ENCODE measurements around the gene ARID1B. TPM values are rescaled to one million over a fixed set of nuclear protein-coding genes. Genes with fewer than 3 reads are reported as not detected.

Gene ARID1B
- total RNA-seq, 1 donor from 2014 or later = 16.3 TPM

DNA sequence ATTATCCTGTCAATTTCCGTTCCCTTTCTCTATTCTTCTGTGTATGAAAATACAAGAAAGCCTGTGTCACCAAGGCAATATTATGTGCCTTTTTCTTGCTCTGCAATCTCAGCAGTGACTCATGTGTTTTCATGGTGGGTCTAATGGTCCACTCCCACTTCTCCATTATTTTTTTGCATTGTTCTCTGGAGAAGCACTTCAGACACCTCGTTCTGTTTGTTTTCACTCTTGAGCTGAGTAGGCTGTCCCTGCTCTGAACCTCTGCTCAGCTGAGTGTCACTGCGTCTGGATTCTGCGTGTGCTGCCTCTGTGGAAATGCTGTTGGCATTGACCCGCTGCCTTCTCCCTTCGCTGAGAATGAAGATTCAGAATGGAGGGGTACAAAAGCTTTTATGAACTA is 315.6 kb downstream of the ARID1B start:
- TF ChIP-seq, protein P1, sequence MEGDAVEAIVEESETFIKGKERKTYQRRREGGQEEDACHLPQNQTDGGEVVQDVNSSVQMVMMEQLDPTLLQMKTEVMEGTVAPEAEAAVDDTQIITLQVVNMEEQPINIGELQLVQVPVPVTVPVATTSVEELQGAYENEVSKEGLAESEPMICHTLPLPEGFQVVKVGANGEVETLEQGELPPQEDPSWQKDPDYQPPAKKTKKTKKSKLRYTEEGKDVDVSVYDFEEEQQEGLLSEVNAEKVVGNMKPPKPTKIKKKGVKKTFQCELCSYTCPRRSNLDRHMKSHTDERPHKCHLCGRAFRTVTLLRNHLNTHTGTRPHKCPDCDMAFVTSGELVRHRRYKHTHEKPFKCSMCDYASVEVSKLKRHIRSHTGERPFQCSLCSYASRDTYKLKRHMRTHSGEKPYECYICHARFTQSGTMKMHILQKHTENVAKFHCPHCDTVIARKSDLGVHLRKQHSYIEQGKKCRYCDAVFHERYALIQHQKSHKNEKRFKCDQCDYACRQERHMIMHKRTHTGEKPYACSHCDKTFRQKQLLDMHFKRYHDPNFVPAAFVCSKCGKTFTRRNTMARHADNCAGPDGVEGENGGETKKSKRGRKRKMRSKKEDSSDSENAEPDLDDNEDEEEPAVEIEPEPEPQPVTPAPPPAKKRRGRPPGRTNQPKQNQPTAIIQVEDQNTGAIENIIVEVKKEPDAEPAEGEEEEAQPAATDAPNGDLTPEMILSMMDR (IDR thresholded peaks at IDR 0.05; ENCODE audit: insufficient read depth, low read length, severe bottlenecking) = no peak
- FAIRE-seq (no peak), DNase-seq (ENCODE audit: low read depth) (no peak)
- Histone ChIP-seq H3K4me3 (ENCODE audit: low read depth, low read length) (no peak overlapping the region), H3K36me3 (ENCODE audit: control insufficient read depth, insufficient read depth, low read length) (no peaks in the 10 kb centered on the region), H3K27me3 (ENCODE audit: control insufficient read depth, insufficient read depth, low read length) (no peaks in the 10 kb centered on the region)

DNA sequence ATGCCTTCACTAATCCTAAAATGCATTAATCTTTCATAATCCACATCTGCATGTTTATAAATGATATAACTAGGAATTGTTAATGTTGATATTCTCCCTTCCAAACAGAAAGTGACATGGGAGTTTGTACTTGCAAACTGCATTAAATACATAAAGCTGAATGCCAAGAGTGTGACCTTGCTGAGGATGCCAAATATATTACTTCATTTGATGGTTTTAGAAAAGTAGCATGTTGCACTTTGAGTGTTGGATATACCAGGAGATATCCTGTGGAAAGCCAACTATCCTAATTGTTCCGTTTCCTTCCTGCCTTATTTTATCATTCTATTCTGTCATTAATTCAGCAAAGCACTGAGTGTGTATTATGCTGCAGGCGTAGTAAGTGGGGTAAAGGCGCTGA is 316.4 kb downstream of the ARID1B start:
- DNase-seq (ENCODE audit: low read depth) (no peak), FAIRE-seq (no peak)

DNA sequence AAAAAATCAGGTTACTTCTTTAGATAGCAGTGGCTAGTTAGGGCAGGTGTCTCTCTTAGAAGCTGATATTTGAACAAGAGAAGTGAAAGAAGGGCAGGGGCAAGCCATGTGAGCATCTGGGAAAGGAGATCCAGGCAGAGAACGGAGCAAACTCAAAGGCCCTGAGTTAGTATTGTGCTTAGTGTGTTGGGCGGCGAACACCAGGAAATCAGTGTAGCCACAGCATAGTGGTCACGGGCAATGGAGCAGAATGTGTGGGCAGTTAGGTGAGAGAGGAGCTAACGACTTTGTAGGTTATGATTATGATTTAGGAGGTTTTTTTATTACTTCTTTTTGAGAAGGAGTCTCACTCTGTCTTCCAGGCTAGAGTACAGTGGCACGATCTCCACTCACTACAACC is 316.9 kb downstream of the ARID1B start:
- TF ChIP-seq, protein P1 (IDR thresholded peaks at IDR 0.05; ENCODE audit: insufficient read depth, low read length, severe bottlenecking) = no peak
- FAIRE-seq = no peak
- Histone ChIP-seq H3K4me3 (ENCODE audit: low read depth, low read length) (no peak overlapping the region), H3K27me3 (ENCODE audit: control insufficient read depth, insufficient read depth, low read length) (no peaks in the 10 kb centered on the region), H3K36me3 (ENCODE audit: control insufficient read depth, insufficient read depth, low read length) (no peaks in the 10 kb centered on the region)
- no peak for DNase-seq (ENCODE audit: low read depth)

More for the DNA sequence above, 316.4 kb downstream of the ARID1B start:
- TF ChIP-seq, protein P1 (IDR thresholded peaks at IDR 0.05; ENCODE audit: insufficient read depth, low read length, severe bottlenecking) = no peak
- Histone ChIP-seq H3K36me3 (ENCODE audit: control insufficient read depth, insufficient read depth, low read length) (no peaks in the 10 kb centered on the region), H3K27me3 (ENCODE audit: control insufficient read depth, insufficient read depth, low read length) (no peaks in the 10 kb centered on the region), H3K4me3 (ENCODE audit: low read depth, low read length) (no peak overlapping the region)

DNA sequence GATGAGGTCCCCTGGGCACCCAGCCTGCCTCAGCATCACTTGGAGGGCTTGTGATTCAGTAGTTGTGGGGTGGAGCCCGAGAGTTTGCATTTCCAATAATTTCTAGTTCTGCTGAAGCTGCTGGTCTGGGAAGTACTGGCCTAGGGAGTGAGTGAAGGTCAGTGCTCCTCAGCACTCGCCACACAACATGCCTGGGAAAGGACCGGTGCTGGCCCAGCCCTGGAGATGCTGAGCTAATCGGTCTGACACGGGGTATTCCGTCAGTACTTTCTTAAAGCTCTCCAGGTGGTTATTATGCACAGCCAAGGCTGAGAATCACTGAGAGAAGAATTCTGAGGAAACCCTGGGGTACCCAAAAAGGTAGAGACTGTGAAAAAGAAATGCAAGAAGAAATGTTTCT is 317.9 kb downstream of the ARID1B start:
- FAIRE-seq = no peak
- Histone ChIP-seq H3K27me3 (ENCODE audit: control insufficient read depth, insufficient read depth, low read length) (no peaks in the 10 kb centered on the region), H3K36me3 (ENCODE audit: control insufficient read depth, insufficient read depth, low read length) (no peaks in the 10 kb centered on the region), H3K4me3 (ENCODE audit: low read depth, low read length) (no peak overlapping the region)
- TF ChIP-seq, protein P1 (IDR thresholded peaks at IDR 0.05; ENCODE audit: insufficient read depth, low read length, severe bottlenecking) = no peak
- DNase-seq (ENCODE audit: low read depth) = no peak

DNA sequence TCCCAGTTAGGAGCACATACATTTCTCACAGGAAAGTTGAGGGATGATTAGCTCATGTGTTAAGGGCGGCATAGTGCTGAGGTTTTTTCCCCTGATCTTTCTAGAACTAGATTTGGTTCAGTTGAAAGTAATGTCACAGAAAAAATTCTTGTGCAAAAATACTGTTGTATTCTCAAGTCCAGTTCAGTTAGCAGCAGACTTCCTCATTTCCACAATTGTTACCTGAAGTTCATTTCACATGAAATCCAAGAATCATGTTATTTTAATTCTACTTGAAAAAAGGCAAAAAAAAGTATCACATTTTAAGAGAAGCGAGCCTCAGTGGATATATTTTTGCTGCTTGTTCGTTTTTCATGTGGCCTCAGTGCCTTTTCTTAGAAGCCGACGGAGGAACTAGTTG is 318.4 kb downstream of the ARID1B start:
- Histone ChIP-seq H3K4me3 (ENCODE audit: low read depth, low read length) (no peak overlapping the region), H3K27me3 (ENCODE audit: control insufficient read depth, insufficient read depth, low read length) (no peaks in the 10 kb centered on the region), H3K36me3 (ENCODE audit: control insufficient read depth, insufficient read depth, low read length) (no peaks in the 10 kb centered on the region)
- TF ChIP-seq, protein P1 (IDR thresholded peaks at IDR 0.05; ENCODE audit: insufficient read depth, low read length, severe bottlenecking) = no peak
- FAIRE-seq (no peak), DNase-seq (ENCODE audit: low read depth) (no peak)

DNA sequence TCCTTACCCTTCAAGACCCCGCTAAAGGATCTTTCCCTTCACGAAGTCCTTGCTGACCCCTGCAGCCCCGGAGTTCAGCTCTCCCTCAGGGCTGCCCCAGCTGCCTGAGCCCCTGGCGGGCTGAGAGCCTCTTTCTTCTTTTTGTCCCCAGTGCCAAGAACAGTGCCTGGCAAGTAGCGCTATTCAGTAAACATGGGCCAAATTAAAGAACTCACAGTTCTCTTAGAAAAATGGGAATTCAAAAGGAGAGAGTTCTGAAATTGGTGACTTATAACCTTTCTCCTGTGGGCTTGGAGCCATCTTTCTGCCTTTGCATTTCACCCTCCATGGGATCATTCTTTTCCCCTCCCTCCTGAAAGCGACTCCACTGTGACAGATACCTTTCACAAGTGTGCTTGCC is 318.9 kb downstream of the ARID1B start:
- Histone ChIP-seq H3K4me3 (ENCODE audit: low read depth, low read length) (no peak overlapping the region), H3K27me3 (ENCODE audit: control insufficient read depth, insufficient read depth, low read length) (no peaks in the 10 kb centered on the region), H3K36me3 (ENCODE audit: control insufficient read depth, insufficient read depth, low read length) (no peaks in the 10 kb centered on the region)
- TF ChIP-seq, protein P1 (IDR thresholded peaks at IDR 0.05; ENCODE audit: insufficient read depth, low read length, severe bottlenecking) = no peak
- FAIRE-seq (no peak), DNase-seq (ENCODE audit: low read depth) (no peak)
